Astrocyte (in vitro differentiated cells and primary cell): ENCODE results near the gene PCCB.
"Not testable (repeated sequence)": the region's sequence is repeated elsewhere in the genome, so short reads cannot be mapped to it uniquely, and the experiment has no call there.

Experiments used
- CTCF ChIP-seq: IDR thresholded peaks from 2 replicates; pipeline ENCODE4 v1.5.1; 2011; ENCODE audit warnings: low read depth, mild to moderate bottlenecking, inconsistent platforms, low read length, moderate library complexity; ENCODE audit not compliant: insufficient read depth
- EZH2 ChIP-seq: IDR thresholded peaks from 2 replicates; pipeline ENCODE4 v1.6.1; 2012; ENCODE audit warnings: mild to moderate bottlenecking, low read length, inconsistent platforms; ENCODE audit not compliant: insufficient read depth

GRCh38 chr3:136375800-136376199 lies 125.7 kb downstream of the PCCB start:
- not testable (repeated sequence) for TF ChIP-seq CTCF, EZH2
